Measurements from ENCODE around the gene SLC5A6.

Gene SLC5A6

GRCh38 chr2:27249891-27250651 lies 38.0 kb upstream of the SLC5A6 start:
- TF ChIP-seq FOXP2 (optimal IDR thresholded peaks at IDR 0.05; ENCODE audit: borderline replicate concordance, extremely low read depth, extremely low read length, insufficient read depth), result peak; percentile 39
- no peak for TF ChIP-seq TAF1 (IDR thresholded peaks at IDR 0.05; ENCODE audit: borderline replicate concordance, insufficient read depth, low read length)
- no peak for TF ChIP-seq POLR2AphosphoS5 (IDR thresholded peaks at IDR 0.05; ENCODE audit: low read depth, low read length)
- no peak for TF ChIP-seq REST (IDR thresholded peaks at IDR 0.05; ENCODE audit: insufficient read depth in 1 of 2, low read depth in 2 of 2, low read length in 2 of 2)
- TF ChIP-seq SIN3A (IDR thresholded peaks at IDR 0.05; ENCODE audit: borderline replicate concordance, insufficient read depth, low read length), result no peak

GRCh38 chr2:27249159-27249890 lies 37.3 kb upstream of the SLC5A6 start:
- no peak for TF ChIP-seq TAF1 (IDR thresholded peaks at IDR 0.05; ENCODE audit: borderline replicate concordance, insufficient read depth, low read length)
- no peak for TF ChIP-seq SIN3A (IDR thresholded peaks at IDR 0.05; ENCODE audit: borderline replicate concordance, insufficient read depth, low read length)
- no peak for TF ChIP-seq REST (IDR thresholded peaks at IDR 0.05; ENCODE audit: insufficient read depth in 1 of 2, low read depth in 2 of 2, low read length in 2 of 2)
- TF ChIP-seq FOXP2 (optimal IDR thresholded peaks at IDR 0.05; ENCODE audit: borderline replicate concordance, extremely low read depth, extremely low read length, insufficient read depth), result no peak
- no peak for TF ChIP-seq POLR2AphosphoS5 (IDR thresholded peaks at IDR 0.05; ENCODE audit: low read depth, low read length)

GRCh38 chr2:27247893-27248292 lies 35.8 kb upstream of the SLC5A6 start:
- TF ChIP-seq POLR2AphosphoS5 (IDR thresholded peaks at IDR 0.05; ENCODE audit: low read depth, low read length), result no peak
- TF ChIP-seq SIN3A (IDR thresholded peaks at IDR 0.05; ENCODE audit: borderline replicate concordance, insufficient read depth, low read length), result no peak
- TF ChIP-seq FOXP2 (optimal IDR thresholded peaks at IDR 0.05; ENCODE audit: borderline replicate concordance, extremely low read depth, extremely low read length, insufficient read depth), result no peak
- TF ChIP-seq TAF1 (IDR thresholded peaks at IDR 0.05; ENCODE audit: borderline replicate concordance, insufficient read depth, low read length), result no peak
- no peak for TF ChIP-seq REST (IDR thresholded peaks at IDR 0.05; ENCODE audit: insufficient read depth in 1 of 2, low read depth in 2 of 2, low read length in 2 of 2)

GRCh38 chr2:27245626-27246025 lies 33.6 kb upstream of the SLC5A6 start:
- no peak for TF ChIP-seq SIN3A (IDR thresholded peaks at IDR 0.05; ENCODE audit: borderline replicate concordance, insufficient read depth, low read length)
- TF ChIP-seq REST (IDR thresholded peaks at IDR 0.05; ENCODE audit: insufficient read depth in 1 of 2, low read depth in 2 of 2, low read length in 2 of 2), result no peak
- 0 out of 2 replicates have a peak, but pooled peaks have one; percentile 6 for TF ChIP-seq POLR2AphosphoS5 (IDR thresholded peaks at IDR 0.05; ENCODE audit: low read depth, low read length)
- no peak for TF ChIP-seq FOXP2 (optimal IDR thresholded peaks at IDR 0.05; ENCODE audit: borderline replicate concordance, extremely low read depth, extremely low read length, insufficient read depth)
